CD8-positive, alpha-beta memory T cell (primary cell): ENCODE measurements around the gene ANKRD44. TPM values are rescaled to one million over a fixed set of nuclear protein-coding genes. Genes with fewer than 3 reads are reported as not detected.
A peak's percentile ranks its signal among the peaks of the same experiment; 100 is the strongest.

Source experiments
- CTCF ChIA-PET: fragments of 350-600 bp; sonication (Branson Sonifier 250); formaldehyde crosslinking; loops from one replicate; lab custom pipeline; 2021; ENCODE audit warnings: antibody characterized with exemption; lab: Charles Lee
- POLR2A ChIA-PET: fragments of 350-600 bp; sonication (Branson Sonifier 250); formaldehyde crosslinking; loops from one replicate; lab custom pipeline; 2021; ENCODE audit warnings: antibody characterized with exemption; lab: Charles Lee
- DNase-seq, 5 donors: peaks; one replicate each; pipeline versions ENCODE4 v3.0.0 to v3.0.0-alpha.2; 2020 to 2022; ENCODE audit warnings: mixed read lengths in 1 of 5
- H3K27ac ChIP-seq: one replicate; pipeline ENCODE4 v1.7.0; 2013; ENCODE audit warnings: low read depth, mild to moderate bottlenecking, low read length, moderate library complexity
- H3K27me3 ChIP-seq: 2 replicates; pipeline ENCODE4 v1.7.0; 2013; ENCODE audit warnings: low read length, mild to moderate bottlenecking; ENCODE audit not compliant: insufficient read depth, poor library complexity, severe bottlenecking
- H3K36me3 ChIP-seq: 2 replicates; pipeline ENCODE4 v1.7.0; 2013; ENCODE audit warnings: mild to moderate bottlenecking, low read length, moderate library complexity; ENCODE audit not compliant: insufficient read depth
- H3K4me1 ChIP-seq: 2 replicates; pipeline ENCODE4 v1.7.0; 2013; ENCODE audit warnings: mild to moderate bottlenecking, low read length, moderate library complexity; ENCODE audit not compliant: insufficient read depth
- H3K4me3 ChIP-seq: 2 replicates; pipeline ENCODE4 v1.7.0; 2013; ENCODE audit warnings: mild to moderate bottlenecking, low read length
- H3K9me3 ChIP-seq: 2 replicates; pipeline ENCODE4 v1.7.0; 2013; ENCODE audit warnings: mild to moderate bottlenecking, low read length
- H3K27ac Mint-ChIP-seq, 8 donors: one replicate each; pipeline ENCODE4 v1.8.0; 2020 to 2021; ENCODE audit warnings: mixed read lengths in 8 of 8, mild to moderate bottlenecking in 6 of 8, inconsistent platforms in 3 of 8, moderate library complexity in 3 of 8
- H3K27me3 Mint-ChIP-seq, 2 donors: one replicate each; pipeline ENCODE4 v1.8.0; 2020 to 2021; ENCODE audit warnings: mixed read lengths in 2 of 2, mild to moderate bottlenecking in 1 of 2, moderate library complexity in 1 of 2
- H3K36me3 Mint-ChIP-seq, 3 donors: one replicate each; pipeline ENCODE4 v1.8.0; 2020 to 2021; ENCODE audit warnings: mixed read lengths in 3 of 3, inconsistent platforms in 1 of 3, mild to moderate bottlenecking in 1 of 3
- H3K4me1 Mint-ChIP-seq, 3 donors: one replicate each; pipeline ENCODE4 v1.8.0; 2020 to 2021; ENCODE audit warnings: mixed read lengths in 3 of 3, inconsistent platforms in 1 of 3, mild to moderate bottlenecking in 1 of 3
- H3K4me3 Mint-ChIP-seq, 7 donors: one replicate each; pipeline ENCODE4 v1.8.0; 2020 to 2021; ENCODE audit warnings: mixed read lengths in 7 of 7, mild to moderate bottlenecking in 6 of 7, moderate library complexity in 4 of 7, inconsistent platforms in 2 of 7
- H3K9me3 Mint-ChIP-seq, 5 donors: one replicate each; pipeline ENCODE4 v1.8.0; 2020 to 2022; ENCODE audit warnings: mixed read lengths in 5 of 5, mild to moderate bottlenecking in 3 of 5, moderate library complexity in 2 of 5, inconsistent platforms in 1 of 5
- polyA plus RNA-seq: library from polyadenylated mRNA; unstranded; fragments of 300-500 nt; fragmentation: Illumina TruSeq; gene quantifications from one replicate; pipeline ENCODE4 v1.2.3, GENCODE V29; 2021
- total RNA-seq, 2 experiments: library from RNA; stranded (reverse); gene quantifications; one replicate each; pipeline ENCODE4 v1.2.3, GENCODE V29; 2021

ANKRD44 gene
- total and polyA plus RNA-seq, 3 experiments from 2014 or later = 90.1 to 150 (median 142) TPM

DNA sequence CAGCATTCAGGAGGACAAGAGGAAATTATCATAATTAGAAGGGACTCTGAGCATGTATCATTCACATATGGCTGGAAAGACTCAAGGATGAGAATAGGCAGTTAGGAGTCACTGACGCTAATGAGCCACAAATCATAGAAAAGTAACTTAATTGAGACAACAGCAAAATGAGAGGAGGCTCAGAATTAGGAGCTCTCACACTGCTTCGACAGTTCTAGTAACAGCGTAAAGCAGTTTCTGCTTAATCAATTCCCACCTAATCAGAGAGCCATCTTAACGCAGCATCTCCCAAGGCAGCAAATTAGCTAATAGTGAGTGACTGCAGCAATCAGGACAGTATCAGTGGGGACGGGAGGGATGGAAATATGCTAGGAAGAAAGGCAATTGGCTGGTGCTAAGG lies 32.8 kb downstream of the ANKRD44 start:
- CTCF ChIA-PET = interaction anchor here (0.9 to 1.4 kb wide), 3 partner anchors 10 to 72 kb away, joined by 4 to 5 read pairs (median 4); no protein-coding TSS in a partner anchor
- no peaks in the 10 kb centered on the region for H3K36me3 ChIP-seq
- H3K9me3 Mint-ChIP-seq = no peaks in the 10 kb centered on the region
- no peak for DNase-seq
- H3K4me1 Mint-ChIP-seq = peaks cover 78 to 93% (median 92%) of the 10 kb centered on the region in 3 donors
- peak overlapping the region in 4 of 7 donors; percentile 3 to 76 (median 48) for H3K4me3 Mint-ChIP-seq
- H3K9me3 ChIP-seq = no peaks in the 10 kb centered on the region
- H3K27me3 Mint-ChIP-seq = peaks cover 0 to 1% of the 10 kb centered on the region in 2 donors
- H3K36me3 Mint-ChIP-seq = peaks cover 0 to 40% (median 5%) of the 10 kb centered on the region in 3 donors
- H3K4me3 ChIP-seq = no peak overlapping the region
- H3K27ac Mint-ChIP-seq = peak overlapping the region; percentile 32 to 93 (median 68)
- H3K27ac ChIP-seq = no peak overlapping the region
- peaks cover 80% of the 10 kb centered on the region for H3K4me1 ChIP-seq
- POLR2A ChIA-PET = interaction anchor here (0.6 to 0.8 kb wide), 2 partner anchors 10 to 13 kb away, joined by 3 to 5 read pairs; no protein-coding TSS in a partner anchor
- no peaks in the 10 kb centered on the region for H3K27me3 ChIP-seq

GRCh38 chr2:197276156-197276555 lies 34.4 kb downstream of the ANKRD44 start:
- Histone ChIP-seq H3K27ac (no peak overlapping the region), H3K4me1 (peaks cover 79% of the 10 kb centered on the region), H3K27me3 (no peaks in the 10 kb centered on the region), H3K4me3 (no peak overlapping the region), H3K36me3 (no peaks in the 10 kb centered on the region), H3K9me3 (no peaks in the 10 kb centered on the region)
- Mint-ChIP-seq H3K4me1 (peaks cover 75 to 92% (median 92%) of the 10 kb centered on the region in 3 donors), H3K27me3 (peaks cover 0 to 1% of the 10 kb centered on the region in 2 donors), H3K9me3 (no peaks in the 10 kb centered on the region), H3K4me3 (no peak overlapping the region), H3K27ac (peak overlapping the region in 3 of 8 donors; percentile 59 to 82 (median 61)), H3K36me3 (peaks cover 0 to 36% (median 3%) of the 10 kb centered on the region in 3 donors)
- ChIA-PET POLR2A (interaction anchor here (0.7 kb wide), 1 partner anchor 64 kb away, joined by 7 read pairs; no protein-coding TSS in a partner anchor), CTCF (interaction anchor here (1.0 kb wide), 1 partner anchor 9 kb away, joined by 3 read pairs; no protein-coding TSS in a partner anchor)
- no peak for DNase-seq

DNA sequence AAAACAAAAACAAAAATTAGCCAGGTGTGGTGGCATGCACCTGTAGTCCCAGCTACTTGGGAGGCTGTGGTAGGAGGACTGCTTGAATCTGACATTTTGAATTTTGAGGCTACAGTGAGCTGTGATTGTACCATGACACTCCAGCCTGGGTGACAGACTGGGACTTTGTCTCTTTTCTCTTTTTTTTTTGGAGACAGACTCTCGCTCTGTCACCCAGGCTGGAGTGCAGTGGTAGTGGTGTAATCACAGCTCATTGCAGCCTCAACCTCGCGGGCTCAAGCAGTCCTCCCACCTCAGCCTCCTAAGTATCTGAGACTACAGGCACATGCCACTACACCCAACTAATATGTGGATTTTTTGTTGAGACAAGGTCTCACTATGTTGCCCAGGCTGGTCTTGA lies 35.6 kb downstream of the ANKRD44 start:
- H3K36me3 ChIP-seq = no peaks in the 10 kb centered on the region
- Mint-ChIP-seq H3K36me3 (peaks cover 0 to 35% (median 2%) of the 10 kb centered on the region in 3 donors), H3K27me3 (peaks cover 0 to 1% of the 10 kb centered on the region in 2 donors), H3K4me1 (peaks cover 76 to 92% (median 92%) of the 10 kb centered on the region in 3 donors), H3K9me3 (no peaks in the 10 kb centered on the region), H3K4me3 (no peak overlapping the region), H3K27ac (peak overlapping the region in 7 of 8 donors; percentile 79 to 97 (median 84))
- ChIA-PET POLR2A (no interaction called here), CTCF (interaction anchor here (0.9 to 1.5 kb wide), 2 partner anchors 11 kb away, joined by 3 to 4 read pairs; no protein-coding TSS in a partner anchor)
- no peaks in the 10 kb centered on the region for H3K9me3 ChIP-seq
- DNase-seq = no peak
- H3K27ac ChIP-seq = no peak overlapping the region
- H3K4me3 ChIP-seq = no peak overlapping the region
- peaks cover 81% of the 10 kb centered on the region for H3K4me1 ChIP-seq
- H3K27me3 ChIP-seq = no peaks in the 10 kb centered on the region

- Mint-ChIP-seq H3K4me3 (peak overlapping the region in 5 of 7 donors; percentile 4 to 59 (median 24)), H3K27me3 (peaks cover 0 to 1% of the 10 kb centered on the region in 2 donors), H3K36me3 (peaks cover 0 to 32% (median under 1%) of the 10 kb centered on the region in 3 donors), H3K9me3 (no peaks in the 10 kb centered on the region), H3K27ac (peak overlapping the region; percentile 79 to 97 (median 84)), H3K4me1 (peaks cover 76 to 92% (median 92%) of the 10 kb centered on the region in 3 donors)
- ChIA-PET POLR2A (no interaction called here), CTCF (interaction anchor here (0.9 to 1.5 kb wide), 3 partner anchors 11 to 36 kb away, joined by 3 to 4 read pairs (median 3); no protein-coding TSS in a partner anchor)
- no peak for DNase-seq
- Histone ChIP-seq H3K27ac (no peak overlapping the region), H3K9me3 (no peaks in the 10 kb centered on the region), H3K36me3 (no peaks in the 10 kb centered on the region), H3K4me3 (no peak overlapping the region), H3K27me3 (no peaks in the 10 kb centered on the region), H3K4me1 (peaks cover 81% of the 10 kb centered on the region)
These were observed 36.2 kb downstream of the ANKRD44 start for GRCh38 chr2:197274349-197274748.

GRCh38 chr2:197273485-197273884 lies 37.1 kb downstream of the ANKRD44 start:
- Mint-ChIP-seq H3K4me1 (peaks cover 76 to 92% (median 92%) of the 10 kb centered on the region in 3 donors), H3K36me3 (peaks cover 0 to 24% (median 3%) of the 10 kb centered on the region in 3 donors), H3K9me3 (no peaks in the 10 kb centered on the region), H3K4me3 (no peak overlapping the region), H3K27me3 (peaks cover 0 to 1% of the 10 kb centered on the region in 2 donors), H3K27ac (peak overlapping the region; percentile 48 to 83 (median 70))
- H3K9me3 ChIP-seq = no peaks in the 10 kb centered on the region
- no peaks in the 10 kb centered on the region for H3K36me3 ChIP-seq
- DNase-seq = no peak
- peaks cover 81% of the 10 kb centered on the region for H3K4me1 ChIP-seq
- no peaks in the 10 kb centered on the region for H3K27me3 ChIP-seq
- CTCF ChIA-PET = interaction anchor here (1.0 to 1.5 kb wide), 3 partner anchors 10 to 36 kb away, joined by 3 to 4 read pairs (median 3); no protein-coding TSS in a partner anchor
- POLR2A ChIA-PET = interaction anchor here (0.9 kb wide), 1 partner anchor 18 kb away, joined by 3 read pairs; no protein-coding TSS in a partner anchor
- H3K4me3 ChIP-seq = no peak overlapping the region
- H3K27ac ChIP-seq = no peak overlapping the region

DNA sequence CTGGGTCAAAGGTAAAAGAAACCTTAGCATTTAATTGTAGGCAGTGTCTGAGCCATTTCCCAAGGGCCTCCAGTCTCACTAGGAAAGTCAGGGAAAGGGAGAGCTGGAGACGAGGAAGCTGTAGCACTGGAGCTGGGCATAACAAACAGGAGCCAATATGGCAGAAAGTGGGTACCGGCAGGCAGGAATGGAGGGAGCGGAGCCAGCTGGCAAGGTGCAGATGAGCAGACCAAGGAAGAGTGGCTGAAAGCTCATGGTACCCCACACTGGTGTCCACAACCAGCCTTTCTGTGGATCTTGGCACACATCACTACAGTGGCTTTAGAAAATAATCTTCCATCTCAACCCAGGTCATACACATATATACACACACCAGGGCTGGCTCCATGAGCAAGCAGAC lies 40.0 kb downstream of the ANKRD44 start:
- no peak overlapping the region for H3K4me3 ChIP-seq
- H3K4me1 ChIP-seq = peaks cover 90% of the 10 kb centered on the region
- CTCF ChIA-PET = interaction anchor here (0.9 kb wide), 1 partner anchor 12 kb away, joined by 3 read pairs; no protein-coding TSS in a partner anchor
- peaks cover 0 to 18% (median 3%) of the 10 kb centered on the region in 3 donors for H3K36me3 Mint-ChIP-seq
- H3K27me3 ChIP-seq = no peaks in the 10 kb centered on the region
- POLR2A ChIA-PET = interaction anchor here (1.2 kb wide), 1 partner anchor 72 kb away, joined by 4 read pairs; no protein-coding TSS in a partner anchor
- H3K36me3 ChIP-seq = no peaks in the 10 kb centered on the region
- H3K27ac Mint-ChIP-seq = peak overlapping the region; percentile 84 to 95 (median 90)
- no peak overlapping the region for H3K27ac ChIP-seq
- H3K4me1 Mint-ChIP-seq = peaks cover 86 to 99% (median 96%) of the 10 kb centered on the region in 3 donors
- DNase-seq = no peak
- no peaks in the 10 kb centered on the region for H3K9me3 Mint-ChIP-seq
- H3K9me3 ChIP-seq = no peaks in the 10 kb centered on the region
- peak overlapping the region in 6 of 7 donors; percentile 7 to 59 (median 22) for H3K4me3 Mint-ChIP-seq
- peaks cover 0 to 1% of the 10 kb centered on the region in 2 donors for H3K27me3 Mint-ChIP-seq

DNA sequence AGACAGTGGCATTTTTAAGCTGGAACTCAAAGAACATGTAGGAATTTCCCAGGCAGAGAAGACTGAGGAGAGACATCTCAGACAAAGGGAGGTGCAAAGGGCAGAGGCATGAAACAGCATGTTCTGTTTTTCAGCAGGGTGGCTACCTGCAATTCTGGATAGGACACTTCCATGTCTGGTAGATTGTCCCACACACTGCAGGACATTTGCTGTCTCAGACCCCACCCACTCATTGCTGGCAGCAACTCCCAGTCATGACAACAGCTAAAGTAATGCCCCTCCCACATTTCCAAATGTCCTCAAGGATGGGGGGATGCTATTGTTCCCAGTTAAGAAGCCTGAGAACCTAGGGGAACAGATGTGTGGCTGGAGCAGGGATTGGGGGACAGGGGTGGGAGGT lies 40.8 kb downstream of the ANKRD44 start:
- H3K4me3 ChIP-seq = no peak overlapping the region
- no peak overlapping the region for H3K27ac ChIP-seq
- peaks cover 97% of the 10 kb centered on the region for H3K4me1 ChIP-seq
- Mint-ChIP-seq H3K36me3 (peaks cover 0 to 15% (median 3%) of the 10 kb centered on the region in 3 donors), H3K9me3 (no peaks in the 10 kb centered on the region), H3K4me1 (peaks cover 90 to 99% (median 99%) of the 10 kb centered on the region in 3 donors), H3K27me3 (peaks cover 0 to 1% of the 10 kb centered on the region in 2 donors), H3K4me3 (peak overlapping the region in 6 of 7 donors; percentile 21 to 68 (median 53)), H3K27ac (peak overlapping the region; percentile 12 to 95 (median 88))
- DNase-seq = no peak
- H3K36me3 ChIP-seq = no peaks in the 10 kb centered on the region
- ChIA-PET POLR2A (interaction anchor here (1.2 to 1.6 kb wide), 2 partner anchors 17 to 40 kb away, joined by 3 to 6 read pairs; partner anchors contain the start of gene ANKRD44), CTCF (interaction anchor here (0.8 to 1.3 kb wide), 6 partner anchors 11 to 156 kb away, joined by 3 to 4 read pairs (median 3); no protein-coding TSS in a partner anchor)
- H3K27me3 ChIP-seq = no peaks in the 10 kb centered on the region
- H3K9me3 ChIP-seq = no peaks in the 10 kb centered on the region
